ENCODE data around the gene CD59.
"Not testable (repeated sequence)": the region's sequence is repeated elsewhere in the genome, so short reads cannot be mapped to it uniquely, and the experiment has no call there.

The CD59 gene

GRCh38 chr11:33708985-33709384 is 27.2 kb downstream of the CD59 start:
- Histone ChIP-seq H4K20me1 (ENCODE audit: insufficient read depth, low read length) (no peaks in the 10 kb centered on the region), H3K9me3 (ENCODE audit: low read length) (no peaks in the 10 kb centered on the region), H3K79me2 (ENCODE audit: insufficient read depth, low read length) (no peaks in the 10 kb centered on the region), H2AFZ (ENCODE audit: low read length) (no peak overlapping the region), H3K4me3 (ENCODE audit: low read depth, low read length, poor library complexity, severe bottlenecking) (no peak overlapping the region), H3K27me3 (ENCODE audit: insufficient read depth, low read length) (no peaks in the 10 kb centered on the region), H3F3A (ENCODE audit: insufficient read depth, low read length) (no peaks in the 10 kb centered on the region), H3K9me2 (ENCODE audit: low read depth, low read length) (no peaks in the 10 kb centered on the region), H3K27ac (ENCODE audit: low read depth, low read length, poor library complexity, severe bottlenecking) (no peak overlapping the region), H3K36me3 (ENCODE audit: insufficient read depth, low read length) (peaks cover 40% of the 10 kb centered on the region), H3K4me1 (ENCODE audit: insufficient read depth, low read length, severe bottlenecking) (no peaks in the 10 kb centered on the region), H3K9ac (ENCODE audit: low read length) (no peak overlapping the region), H3K4me2 (ENCODE audit: low read length) (no peak overlapping the region)
- TF ChIP-seq CTCF (IDR thresholded peaks at IDR 0.05; ENCODE audit: low read length) = no peak
- no peak for TF ChIP-seq EZH2 (IDR thresholded peaks at IDR 0.05; ENCODE audit: borderline replicate concordance, low read length)

- H3K9ac ChIP-seq (ENCODE audit: low read length); H3F3A ChIP-seq (ENCODE audit: insufficient read depth, low read length); H3K4me1 ChIP-seq (ENCODE audit: insufficient read depth, low read length, severe bottlenecking); H2AFZ ChIP-seq (ENCODE audit: low read length); H3K27me3 ChIP-seq (ENCODE audit: insufficient read depth, low read length); H3K4me2 ChIP-seq (ENCODE audit: low read length); H3K9me3 ChIP-seq (ENCODE audit: low read length); H3K79me2 ChIP-seq (ENCODE audit: insufficient read depth, low read length); H3K4me3 ChIP-seq (ENCODE audit: low read depth, low read length, poor library complexity, severe bottlenecking); H3K27ac ChIP-seq (ENCODE audit: low read depth, low read length, poor library complexity, severe bottlenecking); H3K9me2 ChIP-seq (ENCODE audit: low read depth, low read length); H4K20me1 ChIP-seq (ENCODE audit: insufficient read depth, low read length): not testable (repeated sequence)
- H3K36me3 ChIP-seq (ENCODE audit: insufficient read depth, low read length) = peaks cover 30% of the 10 kb centered on the region
Measured at GRCh38 chr11:33707831-33708230, 28.4 kb downstream of the CD59 start.

- no peaks in the 10 kb centered on the region for H4K20me1 ChIP-seq (ENCODE audit: insufficient read depth, low read length)
- H3K36me3 ChIP-seq (ENCODE audit: insufficient read depth, low read length) = peaks cover 30% of the 10 kb centered on the region
- H3K9me3 ChIP-seq (ENCODE audit: low read length) = no peaks in the 10 kb centered on the region
- no peaks in the 10 kb centered on the region for H3K79me2 ChIP-seq (ENCODE audit: insufficient read depth, low read length)
- H3F3A ChIP-seq (ENCODE audit: insufficient read depth, low read length) = no peaks in the 10 kb centered on the region
- H3K9ac ChIP-seq (ENCODE audit: low read length) = no peak overlapping the region
- H3K4me3 ChIP-seq (ENCODE audit: low read depth, low read length, poor library complexity, severe bottlenecking) = no peak overlapping the region
- H2AFZ ChIP-seq (ENCODE audit: low read length) = no peak overlapping the region
- H3K4me2 ChIP-seq (ENCODE audit: low read length) = no peak overlapping the region
- no peaks in the 10 kb centered on the region for H3K9me2 ChIP-seq (ENCODE audit: low read depth, low read length)
- H3K4me1 ChIP-seq (ENCODE audit: insufficient read depth, low read length, severe bottlenecking) = no peaks in the 10 kb centered on the region
- no peak overlapping the region for H3K27ac ChIP-seq (ENCODE audit: low read depth, low read length, poor library complexity, severe bottlenecking)
- no peaks in the 10 kb centered on the region for H3K27me3 ChIP-seq (ENCODE audit: insufficient read depth, low read length)
- TF ChIP-seq EZH2 (IDR thresholded peaks at IDR 0.05; ENCODE audit: borderline replicate concordance, low read length) (no peak), CTCF (IDR thresholded peaks at IDR 0.05; ENCODE audit: low read length) (no peak)
Measured at GRCh38 chr11:33706966-33707365, 29.3 kb downstream of the CD59 start.

GRCh38 chr11:33706546-33706945 is 29.7 kb downstream of the CD59 start:
- H3F3A ChIP-seq (ENCODE audit: insufficient read depth, low read length) = no peaks in the 10 kb centered on the region
- H3K9me3 ChIP-seq (ENCODE audit: low read length) = no peaks in the 10 kb centered on the region
- TF ChIP-seq EZH2 (IDR thresholded peaks at IDR 0.05; ENCODE audit: borderline replicate concordance, low read length) (no peak), CTCF (IDR thresholded peaks at IDR 0.05; ENCODE audit: low read length) (no peak)
- no peaks in the 10 kb centered on the region for H3K79me2 ChIP-seq (ENCODE audit: insufficient read depth, low read length)
- H3K4me3 ChIP-seq (ENCODE audit: low read depth, low read length, poor library complexity, severe bottlenecking) = no peak overlapping the region
- H3K9ac ChIP-seq (ENCODE audit: low read length) = no peak overlapping the region
- H2AFZ ChIP-seq (ENCODE audit: low read length) = no peak overlapping the region
- no peaks in the 10 kb centered on the region for H3K27me3 ChIP-seq (ENCODE audit: insufficient read depth, low read length)
- H3K4me2 ChIP-seq (ENCODE audit: low read length) = no peak overlapping the region
- H3K27ac ChIP-seq (ENCODE audit: low read depth, low read length, poor library complexity, severe bottlenecking) = no peak overlapping the region
- H4K20me1 ChIP-seq (ENCODE audit: insufficient read depth, low read length) = no peaks in the 10 kb centered on the region
- no peaks in the 10 kb centered on the region for H3K9me2 ChIP-seq (ENCODE audit: low read depth, low read length)
- H3K4me1 ChIP-seq (ENCODE audit: insufficient read depth, low read length, severe bottlenecking) = no peaks in the 10 kb centered on the region
- H3K36me3 ChIP-seq (ENCODE audit: insufficient read depth, low read length) = peaks cover 30% of the 10 kb centered on the region
